Measurements from ENCODE around the gene ZNF329. TPM values are rescaled to one million over a fixed set of nuclear protein-coding genes. Genes with fewer than 3 reads are reported as not detected.

ZNF329 gene
- total RNA-seq, 2 experiments from 2014 or later, result 3.1 to 3.2 TPM

DNA sequence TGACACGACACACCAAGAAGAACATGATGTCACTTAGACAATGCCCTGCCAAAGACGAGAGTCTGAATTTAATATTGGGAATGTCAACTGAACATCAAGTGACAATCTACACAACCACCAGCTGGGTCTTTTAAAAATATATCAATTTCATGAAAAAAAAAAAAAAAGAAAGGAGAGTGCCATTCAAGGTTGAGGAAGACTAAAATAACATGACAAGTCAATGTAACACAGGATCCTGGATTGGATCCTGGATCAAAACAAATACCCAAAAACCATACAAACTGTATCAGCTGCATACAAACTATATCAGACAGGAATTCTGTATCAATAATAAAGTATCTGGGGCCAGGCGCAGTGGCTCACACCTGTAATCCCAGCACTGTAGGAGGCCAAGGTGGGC lies 4.7 kb downstream of the ZNF329 start:
- CTCF ChIA-PET (ENCODE audit: unreplicated experiment), result no interaction called here
- Histone ChIP-seq H2AFZ (ENCODE audit: low read length) (no peak overlapping the region), H3K4me1 (ENCODE audit: insufficient read depth, low read length, poor library complexity, severe bottlenecking) (peaks cover 4% of the 10 kb centered on the region), H3K9me3 (ENCODE audit: low read length) (peaks cover 24% of the 10 kb centered on the region), H4K20me1 (ENCODE audit: insufficient read depth, low read length) (no peaks in the 10 kb centered on the region), H3K4me2 (ENCODE audit: low read length) (no peak overlapping the region), H3K36me3 (ENCODE audit: insufficient read depth, low read length) (no peaks in the 10 kb centered on the region), H3K9me2 (ENCODE audit: insufficient read depth, low read length) (no peaks in the 10 kb centered on the region), H3K4me3 (ENCODE audit: low read depth, low read length, poor library complexity, severe bottlenecking) (no peak overlapping the region), H3K79me2 (ENCODE audit: insufficient read depth, low read depth, low read length) (no peaks in the 10 kb centered on the region), H3K27ac (ENCODE audit: low read depth, low read length, poor library complexity, severe bottlenecking) (no peak overlapping the region)
- TF ChIP-seq, protein P1, sequence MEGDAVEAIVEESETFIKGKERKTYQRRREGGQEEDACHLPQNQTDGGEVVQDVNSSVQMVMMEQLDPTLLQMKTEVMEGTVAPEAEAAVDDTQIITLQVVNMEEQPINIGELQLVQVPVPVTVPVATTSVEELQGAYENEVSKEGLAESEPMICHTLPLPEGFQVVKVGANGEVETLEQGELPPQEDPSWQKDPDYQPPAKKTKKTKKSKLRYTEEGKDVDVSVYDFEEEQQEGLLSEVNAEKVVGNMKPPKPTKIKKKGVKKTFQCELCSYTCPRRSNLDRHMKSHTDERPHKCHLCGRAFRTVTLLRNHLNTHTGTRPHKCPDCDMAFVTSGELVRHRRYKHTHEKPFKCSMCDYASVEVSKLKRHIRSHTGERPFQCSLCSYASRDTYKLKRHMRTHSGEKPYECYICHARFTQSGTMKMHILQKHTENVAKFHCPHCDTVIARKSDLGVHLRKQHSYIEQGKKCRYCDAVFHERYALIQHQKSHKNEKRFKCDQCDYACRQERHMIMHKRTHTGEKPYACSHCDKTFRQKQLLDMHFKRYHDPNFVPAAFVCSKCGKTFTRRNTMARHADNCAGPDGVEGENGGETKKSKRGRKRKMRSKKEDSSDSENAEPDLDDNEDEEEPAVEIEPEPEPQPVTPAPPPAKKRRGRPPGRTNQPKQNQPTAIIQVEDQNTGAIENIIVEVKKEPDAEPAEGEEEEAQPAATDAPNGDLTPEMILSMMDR (conservative IDR thresholded peaks at IDR 0.05; ENCODE audit: low read length), result no peak
- no peak for TF ChIP-seq EZH2phosphoT487 (IDR thresholded peaks at IDR 0.05; ENCODE audit: borderline replicate concordance, low read depth, low read length)
- no peak for DNase-seq (ENCODE audit: low spot score)
- POLR2A ChIA-PET, result no interaction called here
- intact Hi-C loops (cut with micrococcal nuclease; ENCODE audit: unreplicated experiment), result no loop called here
- BruUV-seq (replicated peaks), result no TSS peak

DNA sequence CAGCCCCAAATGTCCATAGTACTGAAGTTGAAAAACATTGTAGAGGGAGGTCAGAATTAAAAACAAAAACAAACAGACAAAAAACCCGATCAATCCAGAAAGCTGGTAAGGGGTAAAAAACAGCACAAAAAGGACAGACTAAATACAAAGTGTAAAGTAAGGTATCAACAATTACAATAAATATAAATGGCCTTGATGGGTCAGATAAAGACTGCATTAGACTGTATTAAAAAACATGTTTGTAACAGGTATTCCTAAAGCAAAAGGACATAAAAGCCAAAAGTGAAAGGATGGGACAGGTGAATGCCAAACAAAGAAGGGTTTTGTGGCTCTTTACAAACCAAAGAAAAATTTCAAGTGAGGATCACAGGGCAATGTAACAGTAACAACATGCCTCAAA lies 16.3 kb downstream of the ZNF329 start:
- no peaks in the 10 kb centered on the region for H3K79me2 ChIP-seq (ENCODE audit: insufficient read depth, low read depth, low read length)
- ChIA-PET POLR2A (no interaction called here), CTCF (ENCODE audit: unreplicated experiment) (no interaction called here)
- intact Hi-C loops (cut with micrococcal nuclease; ENCODE audit: unreplicated experiment), result no loop called here
- no peak overlapping the region for H2AFZ ChIP-seq (ENCODE audit: low read length)
- no peaks in the 10 kb centered on the region for H3K9me2 ChIP-seq (ENCODE audit: insufficient read depth, low read length)
- no peak for DNase-seq (ENCODE audit: low spot score)
- no peaks in the 10 kb centered on the region for H4K20me1 ChIP-seq (ENCODE audit: insufficient read depth, low read length)
- H3K9me3 ChIP-seq (ENCODE audit: low read length), result peaks cover 9% of the 10 kb centered on the region; the same call in 1 of the 2 replicates
- no peaks in the 10 kb centered on the region for H3K4me1 ChIP-seq (ENCODE audit: insufficient read depth, low read length, poor library complexity, severe bottlenecking)
- H3K4me2 ChIP-seq (ENCODE audit: low read length), result no peak overlapping the region
- BruUV-seq (replicated peaks), result no TSS peak
- H3K4me3 ChIP-seq (ENCODE audit: low read depth, low read length, poor library complexity, severe bottlenecking), result no peak overlapping the region
- peaks cover under 1% of the 10 kb centered on the region; the same call in 1 of the 2 replicates for H3K36me3 ChIP-seq (ENCODE audit: insufficient read depth, low read length)
- TF ChIP-seq, protein P1 (conservative IDR thresholded peaks at IDR 0.05; ENCODE audit: low read length), result no peak
- no peak for TF ChIP-seq EZH2phosphoT487 (IDR thresholded peaks at IDR 0.05; ENCODE audit: borderline replicate concordance, low read depth, low read length)
- no peak overlapping the region for H3K27ac ChIP-seq (ENCODE audit: low read depth, low read length, poor library complexity, severe bottlenecking)

DNA sequence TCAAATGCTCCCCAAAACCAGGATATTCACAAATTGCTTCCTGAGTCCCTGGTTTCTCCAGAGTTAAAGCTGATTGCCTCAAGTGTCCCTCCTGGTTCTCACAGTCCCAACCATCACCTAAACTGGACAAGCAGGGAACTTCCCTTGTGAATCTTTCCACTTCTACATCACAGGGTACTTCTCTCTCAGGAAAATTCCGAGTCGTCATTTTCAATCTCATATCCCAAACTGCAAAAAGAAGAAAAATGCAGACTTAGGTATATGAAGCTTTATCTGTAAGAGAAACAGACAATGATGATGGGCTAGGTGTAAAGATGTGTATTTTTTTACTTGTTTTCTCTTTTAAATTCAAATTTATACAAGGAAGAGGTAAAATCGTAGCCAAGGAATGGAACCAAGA lies 21.3 kb downstream of the ZNF329 start:
- no peak overlapping the region for H3K4me3 ChIP-seq (ENCODE audit: low read depth, low read length, poor library complexity, severe bottlenecking)
- peaks cover 23% of the 10 kb centered on the region for H3K9me3 ChIP-seq (ENCODE audit: low read length)
- no TSS peak for BruUV-seq (replicated peaks)
- ChIA-PET CTCF (ENCODE audit: unreplicated experiment) (no interaction called here), POLR2A (no interaction called here)
- H3K9me2 ChIP-seq (ENCODE audit: insufficient read depth, low read length), result no peaks in the 10 kb centered on the region
- intact Hi-C loops (cut with micrococcal nuclease; ENCODE audit: unreplicated experiment), result no loop called here
- no peaks in the 10 kb centered on the region for H3K79me2 ChIP-seq (ENCODE audit: insufficient read depth, low read depth, low read length)
- H3K36me3 ChIP-seq (ENCODE audit: insufficient read depth, low read length), result peaks cover 10% of the 10 kb centered on the region
- no peaks in the 10 kb centered on the region for H3K4me1 ChIP-seq (ENCODE audit: insufficient read depth, low read length, poor library complexity, severe bottlenecking)
- no peak overlapping the region for H2AFZ ChIP-seq (ENCODE audit: low read length)
- H3K4me2 ChIP-seq (ENCODE audit: low read length), result no peak overlapping the region
- no peaks in the 10 kb centered on the region for H4K20me1 ChIP-seq (ENCODE audit: insufficient read depth, low read length)
- H3K27ac ChIP-seq (ENCODE audit: low read depth, low read length, poor library complexity, severe bottlenecking), result no peak overlapping the region
- DNase-seq (ENCODE audit: low spot score), result no peak
- no peak for TF ChIP-seq EZH2phosphoT487 (IDR thresholded peaks at IDR 0.05; ENCODE audit: borderline replicate concordance, low read depth, low read length)
- TF ChIP-seq, protein P1 (conservative IDR thresholded peaks at IDR 0.05; ENCODE audit: low read length), result no peak
